Esophagus (tissue), 2 donors: ENCODE measurements around the gene RAB3GAP2. TPM values are rescaled to one million over a fixed set of nuclear protein-coding genes. Genes with fewer than 3 reads are reported as not detected.
"Not testable (repeated sequence)": the region's sequence is repeated elsewhere in the genome, so short reads cannot be mapped to it uniquely, and the experiment has no call there.

ENCODE experiments used
- H3K27ac ChIP-seq, 2 donors: one replicate each; pipeline ENCODE4 v1.5.1; 2013; ENCODE audit warnings: low read depth in 2 of 2, mild to moderate bottlenecking in 2 of 2, inconsistent platforms in 1 of 2, low read length in 1 of 2, moderate library complexity in 1 of 2
- H3K27me3 ChIP-seq, 2 donors: one replicate each; pipeline ENCODE4 v1.6.1; 2013; ENCODE audit warnings: low read length in 2 of 2, control low read depth in 1 of 2, mild to moderate bottlenecking in 1 of 2; ENCODE audit not compliant: insufficient read depth in 2 of 2, control insufficient read depth in 1 of 2
- H3K36me3 ChIP-seq, 2 donors: one replicate each; pipeline ENCODE4 v1.6.1; 2013; ENCODE audit warnings: low read length in 1 of 2; ENCODE audit not compliant: control insufficient read depth in 2 of 2, insufficient read depth in 2 of 2
- H3K4me1 ChIP-seq, 2 donors: one replicate each; pipeline ENCODE4 v1.6.1; 2013; ENCODE audit warnings: low read length in 1 of 2; ENCODE audit not compliant: control insufficient read depth in 2 of 2, insufficient read depth in 2 of 2
- H3K4me3 ChIP-seq, 2 donors: one replicate each; pipeline ENCODE4 v1.5.1; 2013; ENCODE audit warnings: low read length in 2 of 2, mild to moderate bottlenecking in 2 of 2, low read depth in 1 of 2, moderate library complexity in 1 of 2
- H3K9me3 ChIP-seq, 2 donors: one replicate each; pipeline ENCODE4 v1.6.1; 2013; ENCODE audit warnings: mild to moderate bottlenecking in 2 of 2, low read depth in 1 of 2, low read length in 1 of 2, moderate library complexity in 1 of 2; ENCODE audit not compliant: control insufficient read depth in 2 of 2, insufficient read depth in 1 of 2
- WGBS, 2 donors: extraction: QIAGEN DNeasy Blood & Tissue Kit; methylation state at CpG; one replicate each; pipeline ENCODE4 v1.1.7; 2013; 5-methylcytosine and 5-hydroxymethylcytosine counted together
- polyA plus RNA-seq, 2 donors: library from polyadenylated mRNA; stranded (reverse); fragments of 200-250 nt; gene quantifications; one replicate each; pipeline ENCODE4 v1.2.3, GENCODE V29; 2013
- donor health status: healthy with polysubstance abuse.
- donor health status: Bipolar disorder and iron deficiency.

The RAB3GAP2 gene
- polyA plus RNA-seq, 2 donors: 5.7 to 6.1 TPM

DNA sequence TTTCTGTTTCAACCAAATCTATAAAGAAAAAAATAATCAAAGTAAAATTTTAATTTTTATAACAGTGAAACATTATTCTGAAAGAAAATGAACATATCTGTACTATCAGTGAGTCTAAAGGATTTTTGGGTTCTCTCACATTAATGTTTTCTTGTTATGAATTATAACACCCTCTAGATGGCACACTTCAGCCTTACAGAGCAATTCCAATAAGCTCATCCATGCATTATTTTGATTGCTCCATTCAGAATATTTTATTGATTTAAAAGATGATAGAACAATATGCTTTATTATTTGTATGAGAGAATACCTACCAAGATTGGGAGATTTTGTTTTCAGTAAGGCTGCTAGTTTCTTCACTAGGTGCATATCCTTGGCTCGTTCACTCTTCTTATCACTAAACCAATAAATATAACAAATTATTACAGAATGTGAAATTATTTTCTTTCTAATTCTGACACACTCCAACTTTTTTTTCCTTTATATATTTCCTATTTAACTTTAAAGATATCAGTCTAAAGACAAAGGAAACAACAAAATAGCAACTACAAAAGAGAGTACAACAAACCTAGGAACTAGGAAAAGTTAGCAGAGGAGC, 82.4 kb downstream of the RAB3GAP2 start:
- Histone ChIP-seq H3K4me1 (no peaks in the 10 kb centered on the region), H3K9me3 (no peaks in the 10 kb centered on the region), H3K4me3 (no peak overlapping the region), H3K27me3 (no peaks in the 10 kb centered on the region), H3K27ac (no peak overlapping the region), H3K36me3 (peaks cover 3 to 15% of the 10 kb centered on the region in 2 donors)
- WGBS, 2 donors: 89 to 94% methylated on average over 1 of the region's 1 CpG

DNA sequence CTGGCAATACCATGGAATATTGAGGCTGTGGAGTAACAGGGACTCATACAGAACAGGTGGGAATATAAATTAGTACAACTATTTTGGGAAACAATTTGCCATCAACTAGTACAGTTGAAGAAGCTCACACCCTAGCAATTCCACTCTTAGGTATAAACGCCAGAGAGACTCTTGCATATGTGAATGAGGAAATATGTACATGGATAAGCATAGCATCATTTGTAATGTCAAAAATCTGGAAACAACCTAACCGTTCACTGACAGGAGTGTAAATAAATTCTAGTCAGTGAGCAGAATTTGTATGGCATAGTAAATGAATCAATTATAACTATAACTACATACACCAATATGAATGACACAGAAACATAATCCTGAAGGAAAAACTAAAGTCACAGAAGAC, 83.7 kb downstream of the RAB3GAP2 start:
- WGBS, 2 donors: 83 to 91% methylated on average over 2 of the region's 2 CpGs
- H3K27ac ChIP-seq: no peak overlapping the region
- H3K27me3 ChIP-seq: no peaks in the 10 kb centered on the region
- H3K4me1 ChIP-seq: no peaks in the 10 kb centered on the region
- peaks cover 3 to 14% of the 10 kb centered on the region in 2 donors for H3K36me3 ChIP-seq
- H3K4me3 ChIP-seq: no peak overlapping the region
- H3K9me3 ChIP-seq: no peaks in the 10 kb centered on the region

DNA sequence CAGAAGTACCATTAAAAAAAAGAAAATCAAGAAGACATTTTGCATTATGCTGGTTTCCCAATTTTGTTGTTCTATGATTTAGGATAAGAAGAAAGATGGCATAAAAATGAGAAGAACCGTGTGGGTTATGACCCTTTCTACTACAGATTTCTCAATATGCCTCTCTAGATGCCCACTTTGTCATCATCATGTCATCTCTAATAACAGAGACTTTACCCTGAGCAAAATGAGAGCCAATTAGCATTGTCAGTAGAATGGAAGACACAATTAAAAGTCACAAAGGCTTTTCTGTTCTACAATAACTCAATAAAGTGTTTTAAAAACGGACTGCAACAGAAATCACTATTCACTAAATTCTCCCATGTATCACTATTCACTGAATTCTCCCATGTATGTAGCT, 85.5 kb downstream of the RAB3GAP2 start:
- WGBS, 2 donors: 90 to 92% methylated on average over 2 of the region's 2 CpGs
- Histone ChIP-seq H3K27me3 (no peaks in the 10 kb centered on the region), H3K4me3 (no peak overlapping the region), H3K27ac (no peak overlapping the region), H3K36me3 (peaks cover under 1 to 5% of the 10 kb centered on the region in 2 donors), H3K4me1 (no peaks in the 10 kb centered on the region), H3K9me3 (no peaks in the 10 kb centered on the region)

DNA sequence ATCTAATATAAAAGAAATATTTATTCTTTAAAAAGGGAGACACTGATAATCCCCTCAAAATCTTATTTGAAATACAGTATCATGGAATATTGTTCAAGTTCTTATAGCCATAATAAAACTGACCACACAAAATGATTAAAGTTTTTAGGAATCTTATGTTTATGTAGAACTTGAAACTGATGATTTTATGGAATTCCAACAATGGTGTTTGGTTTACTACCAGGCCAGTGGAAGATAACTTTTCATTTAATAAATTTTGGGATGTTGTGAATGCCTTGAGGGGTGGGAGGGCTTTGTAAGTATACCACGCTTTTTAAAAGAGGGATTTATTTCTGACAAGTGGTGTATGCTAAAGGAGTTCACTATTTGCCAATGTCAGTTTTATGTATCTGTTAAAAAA, 87.7 kb downstream of the RAB3GAP2 start:
- Histone ChIP-seq H3K9me3 (no peaks in the 10 kb centered on the region), H3K27me3 (no peaks in the 10 kb centered on the region), H3K4me1 (no peaks in the 10 kb centered on the region), H3K4me3 (no peak overlapping the region), H3K36me3 (peaks cover 2 to 7% of the 10 kb centered on the region in 2 donors), H3K27ac (no peak overlapping the region)
- 58 to 82% methylated on average over 1 of the region's 1 CpG for WGBS, 2 donors

DNA sequence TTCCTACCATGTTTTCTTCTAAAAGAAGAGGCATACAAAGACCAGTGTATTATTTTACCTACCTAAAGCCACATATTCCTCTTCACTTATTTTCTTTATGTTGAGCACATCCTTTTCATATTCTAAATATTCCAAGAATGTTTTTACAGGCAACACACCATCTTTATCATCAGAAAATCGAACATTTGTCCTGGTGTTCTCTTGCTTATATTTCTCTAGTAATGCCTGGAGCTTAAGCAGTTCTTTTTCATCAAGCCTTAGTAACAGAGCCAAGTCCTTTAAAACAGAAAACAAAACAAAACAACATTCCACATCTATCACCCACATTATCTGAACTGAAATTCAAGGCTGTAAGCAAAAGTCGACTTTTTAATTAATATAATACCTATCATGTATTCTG, 89.6 kb downstream of the RAB3GAP2 start:
- H3K27ac ChIP-seq: no peak overlapping the region
- H3K4me1 ChIP-seq: no peaks in the 10 kb centered on the region
- no peaks in the 10 kb centered on the region for H3K27me3 ChIP-seq
- 86 to 88% methylated on average over 2 of the region's 2 CpGs for WGBS, 2 donors
- no peaks in the 10 kb centered on the region for H3K9me3 ChIP-seq
- no peak overlapping the region for H3K4me3 ChIP-seq
- peaks cover 2 to 6% of the 10 kb centered on the region in 2 donors for H3K36me3 ChIP-seq

DNA sequence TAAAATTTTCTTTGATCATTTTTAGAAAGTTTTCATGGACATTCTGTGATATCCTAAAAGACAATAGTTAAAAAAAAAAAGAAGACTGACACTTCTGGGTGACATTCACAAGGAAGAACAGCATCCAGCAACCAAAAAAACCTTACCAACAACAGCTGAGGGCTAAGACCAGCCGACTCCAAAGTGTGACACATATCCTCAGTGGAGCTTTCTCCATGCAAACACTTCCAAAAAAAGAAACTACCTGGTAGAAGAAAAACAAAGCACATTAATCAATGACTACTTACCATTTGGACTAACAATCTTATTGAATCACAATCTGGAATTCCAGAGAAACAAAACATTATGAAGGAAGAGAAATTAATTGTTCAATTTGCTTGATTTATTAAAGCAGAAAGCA, 90.1 kb downstream of the RAB3GAP2 start:
- H3K9me3 ChIP-seq: no peaks in the 10 kb centered on the region
- no peak overlapping the region for H3K27ac ChIP-seq
- H3K4me3 ChIP-seq: no peak overlapping the region
- 80 to 86% methylated on average over 1 of the region's 1 CpG for WGBS, 2 donors
- H3K36me3 ChIP-seq: peaks cover 2 to 4% of the 10 kb centered on the region in 2 donors
- H3K27me3 ChIP-seq: no peaks in the 10 kb centered on the region
- H3K4me1 ChIP-seq: no peaks in the 10 kb centered on the region

DNA sequence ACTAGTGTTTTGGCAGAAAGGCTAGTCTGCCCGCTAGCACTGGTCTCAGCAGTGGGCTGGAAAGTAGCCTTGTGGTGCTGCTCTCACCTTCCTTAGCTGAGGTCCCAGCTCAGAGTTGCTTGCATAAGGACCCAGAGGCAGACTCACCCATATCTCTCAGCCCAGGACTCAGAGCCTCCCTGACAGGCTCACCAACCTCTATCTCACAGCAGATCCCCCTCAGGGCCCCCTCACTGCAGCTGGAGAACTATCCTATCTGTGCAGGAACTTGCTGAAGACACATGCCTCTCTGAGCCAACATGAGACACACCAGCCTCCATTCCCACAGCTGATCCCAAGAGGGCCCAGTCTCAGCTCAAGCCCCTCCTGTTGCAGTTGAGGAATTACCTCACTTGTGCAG, 95.7 kb downstream of the RAB3GAP2 start:
- 95 to 100% methylated on average over 1 of the region's 1 CpG for WGBS, 2 donors
- H3K27ac ChIP-seq: no peak overlapping the region
- H3K27me3 ChIP-seq: no peaks in the 10 kb centered on the region
- peaks cover 12 to 13% of the 10 kb centered on the region in 2 donors for H3K36me3 ChIP-seq
- no peak overlapping the region for H3K4me3 ChIP-seq
- no peaks in the 10 kb centered on the region for H3K4me1 ChIP-seq
- no peaks in the 10 kb centered on the region for H3K9me3 ChIP-seq

DNA sequence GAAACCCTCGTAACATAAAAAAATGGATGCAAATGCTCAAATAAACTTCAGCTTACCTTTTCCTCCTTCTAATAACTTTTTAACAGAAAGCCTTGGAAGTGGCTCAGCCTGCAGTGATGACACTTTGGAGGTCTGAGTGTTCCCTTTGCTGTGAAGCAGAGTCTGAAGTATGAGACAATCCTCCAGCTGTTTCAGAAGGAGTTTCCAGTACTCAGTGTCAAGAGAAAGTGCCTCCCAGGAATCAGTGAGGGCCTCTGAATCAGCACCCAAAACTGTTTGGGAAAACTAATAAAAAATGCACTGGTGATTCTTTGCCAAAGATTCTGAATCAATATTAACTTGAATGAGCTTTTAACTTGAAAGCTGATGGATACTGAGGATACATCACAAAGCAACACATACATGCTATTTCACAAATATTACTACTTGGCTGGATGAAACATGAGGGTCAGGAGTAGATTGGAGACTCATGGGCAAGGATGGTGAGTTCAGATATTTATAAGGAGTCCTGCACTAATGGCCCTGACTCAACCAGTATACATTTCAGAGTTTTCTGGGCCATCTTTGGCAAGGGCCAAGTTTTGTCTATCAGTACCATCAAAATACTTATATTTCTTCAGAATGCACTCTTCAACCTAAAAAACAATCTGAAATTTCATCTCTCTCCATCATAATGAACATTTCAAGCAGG, 101.3 kb downstream of the RAB3GAP2 start:
- Histone ChIP-seq H3K27ac (no peak overlapping the region), H3K4me3 (no peak overlapping the region), H3K36me3 (peaks cover 10 to 13% of the 10 kb centered on the region in 2 donors), H3K27me3 (no peaks in the 10 kb centered on the region), H3K4me1 (no peaks in the 10 kb centered on the region), H3K9me3 (no peaks in the 10 kb centered on the region)
- whole genome bisulfite sequencing, 2 donors: 97 to 100% methylated on average over 1 of the region's 1 CpG

DNA sequence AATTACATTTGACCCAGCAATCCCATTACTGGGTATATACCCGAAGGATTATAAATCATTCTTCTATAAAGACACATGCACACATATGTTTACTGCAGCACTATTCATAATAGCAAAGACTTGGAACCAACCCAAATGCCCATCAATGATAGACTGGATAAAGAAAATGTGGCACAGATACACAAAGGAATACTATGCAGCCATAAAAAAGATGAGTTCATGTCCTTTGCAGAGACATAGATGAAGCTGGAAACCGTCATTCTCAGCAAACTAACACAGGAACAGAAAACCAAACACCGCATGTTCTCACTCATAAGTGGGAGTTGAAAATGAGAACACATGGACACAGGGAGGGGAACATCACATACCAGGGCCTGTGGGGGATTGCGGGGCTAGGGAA, 102.4 kb downstream of the RAB3GAP2 start:
- 96 to 99% methylated on average over 4 of the region's 4 CpGs for WGBS, 2 donors
- not testable (repeated sequence) for H3K4me3 ChIP-seq, H3K27ac ChIP-seq, H3K27me3 ChIP-seq, H3K4me1 ChIP-seq, H3K9me3 ChIP-seq
- H3K36me3 ChIP-seq: peaks cover 10 to 13% of the 10 kb centered on the region in 2 donors

DNA sequence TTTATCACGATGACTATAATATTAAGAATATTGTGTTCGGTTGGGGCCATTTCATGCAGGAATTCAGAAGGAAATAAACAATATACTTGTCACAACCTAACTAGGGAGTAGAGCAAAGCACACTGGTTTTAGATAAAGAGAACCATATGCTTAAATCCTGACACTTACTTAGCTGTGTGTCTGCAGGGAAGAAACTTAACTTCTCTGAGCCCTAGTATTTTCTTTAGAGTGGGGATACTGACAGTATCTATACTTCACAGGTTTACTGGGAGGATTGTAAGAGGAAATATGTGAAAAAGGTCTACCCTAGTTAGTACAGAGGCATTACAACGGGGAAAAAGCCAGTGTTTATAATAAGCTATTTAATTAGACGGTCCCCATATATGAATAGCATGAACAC, 105.4 kb downstream of the RAB3GAP2 start:
- Histone ChIP-seq H3K4me3 (no peak overlapping the region), H3K4me1 (no peaks in the 10 kb centered on the region), H3K9me3 (no peaks in the 10 kb centered on the region), H3K27ac (no peak overlapping the region), H3K27me3 (no peaks in the 10 kb centered on the region), H3K36me3 (peaks cover 8% of the 10 kb centered on the region in 2 donors)
- WGBS, 2 donors: 94 to 96% methylated on average over 4 of the region's 4 CpGs
